Gastrocnemius medialis (tissue), 4 donors: ENCODE measurements around the gene TUBA8. TPM values are rescaled to one million over a fixed set of nuclear protein-coding genes. Genes with fewer than 3 reads are reported as not detected.
"Not testable (repeated sequence)": the region's sequence is repeated elsewhere in the genome, so short reads cannot be mapped to it uniquely, and the experiment has no call there.

Experiments
- ATAC-seq, 2 donors: fragments of 150-250 bp; one replicate each; pipeline ENCODE4 v1.9.1; 2016
- DNase-seq, 2 donors: peaks; one replicate each; pipeline ENCODE4 v3.0.0-alpha.2; 2019
- H3K27ac ChIP-seq, 4 donors: fragments of 200-600 bp; sonication (generic); 1 replicate in 1 of 4; 2 replicates in 3 of 4; pipeline ENCODE4 v1.5.1; 2016 to 2018; ENCODE audit warnings: mild to moderate bottlenecking in 2 of 4, moderate library complexity in 1 of 4
- H3K27me3 ChIP-seq, 3 donors: fragments of 200-600 bp; sonication (generic) in 2 of 3; 1 replicate in 1 of 3; 2 replicates in 2 of 3; pipeline versions ENCODE4 v1.5.1 to v1.6.0; 2016 to 2019; ENCODE audit warnings: mild to moderate bottlenecking in 1 of 3, moderate library complexity in 1 of 3
- H3K36me3 ChIP-seq, 2 donors: fragments of 200-600 bp; sonication (generic) in 1 of 2; one replicate each; pipeline ENCODE4 v1.5.1; 2017 to 2018
- H3K4me1 ChIP-seq, 2 donors: fragments of 200-600 bp; sonication (generic) in 1 of 2; one replicate each; pipeline ENCODE4 v1.5.1; 2016 to 2017; ENCODE audit warnings: mild to moderate bottlenecking in 2 of 2
- H3K4me3 ChIP-seq, 4 donors: fragments of 200-600 bp; sonication (generic) in 3 of 4; 1 replicate in 1 of 4; 2 replicates in 3 of 4; pipeline ENCODE4 v1.5.1; 2016 to 2019; ENCODE audit warnings: mild to moderate bottlenecking in 2 of 4
- H3K9me3 ChIP-seq, 3 donors: fragments of 200-600 bp; sonication (generic) in 2 of 3; 1 replicate in 1 of 3; 2 replicates in 2 of 3; pipeline ENCODE4 v1.5.1; 2016 to 2019
- CTCF ChIP-seq, 5 experiments: fragments of 450-650 bp in 3 of 5; fragments of 200-600 bp in 2 of 5; sonication (generic) in 2 of 5; IDR thresholded peaks in 4 of 5; conservative IDR thresholded peaks in 1 of 5; 1 replicate in 4 of 5; 2 replicates in 1 of 5; pipeline ENCODE4 v1.5.1; 2016 to 2019; ENCODE audit warnings: antibody characterized with exemption in 5 of 5, mild to moderate bottlenecking in 3 of 5, moderate library complexity in 3 of 5
- POLR2A ChIP-seq, 2 donors: fragments of 450-650 bp; IDR thresholded peaks; one replicate each; pipeline ENCODE4 v1.6.1; 2017; ENCODE audit warnings: antibody characterized with exemption in 2 of 2, mild to moderate bottlenecking in 2 of 2, moderate library complexity in 2 of 2
- in situ Hi-C, 4 donors: fragments of 200-750 bp; cut with MboI; loops; one replicate each; pipeline versions ENCODE4 v1.15.0 to v1.8.0; 2017; ENCODE audit warnings: low sequenced_read_pairs in 4 of 4
- intact Hi-C: fragments of 100-400 bp; cut with DNase I; formaldehyde crosslinking; loops from one replicate; pipeline ENCODE4 v1.15.1; 2023; ENCODE audit warnings: low total_unique reads
- total RNA-seq, 4 donors: library from RNA; depleted of rRNA; stranded (reverse); fragments of >200 nt; gene quantifications; one replicate each; pipeline versions ENCODE4 v1.1.0 to v1.2.3, GENCODE V29; 2016

The TUBA8 gene
- total RNA-seq, 4 donors from 2014 or later = 57.8 to 114 (median 77.7) TPM

GRCh38 chr22:18157714-18158028 lies 47.1 kb downstream of the TUBA8 start:
- in situ Hi-C loops = no loop called here
- intact Hi-C loops = no loop called here
- Histone ChIP-seq H3K4me3 (no peak overlapping the region), H3K4me1 (no peaks in the 10 kb centered on the region), H3K36me3 (no peaks in the 10 kb centered on the region), H3K27ac (peak overlapping the region; percentile 11 to 54 (median 32)), H3K27me3 (no peaks in the 10 kb centered on the region), H3K9me3 (no peaks in the 10 kb centered on the region)
- DNase-seq = no peak
- no peak for ATAC-seq
- TF ChIP-seq POLR2A (IDR thresholded peaks at IDR 0.05) = no peak
- TF ChIP-seq CTCF (IDR thresholded peaks at IDR 0.05 in 4 of 5, conservative IDR thresholded peaks at IDR 0.05 in 1 of 5) = no peak

GRCh38 chr22:18160641-18161040 lies 50.0 kb downstream of the TUBA8 start:
- ATAC-seq, H3K4me3 ChIP-seq, H3K27ac ChIP-seq, H3K36me3 ChIP-seq, DNase-seq, in situ Hi-C loops, intact Hi-C loops, H3K4me1 ChIP-seq, H3K27me3 ChIP-seq, H3K9me3 ChIP-seq: not testable (repeated sequence)

GRCh38 chr22:18163843-18164242 lies 53.2 kb downstream of the TUBA8 start:
- intact Hi-C loops, DNase-seq, H3K9me3 ChIP-seq, H3K27ac ChIP-seq, H3K4me1 ChIP-seq, H3K4me3 ChIP-seq, in situ Hi-C loops, H3K36me3 ChIP-seq, H3K27me3 ChIP-seq, ATAC-seq: not testable (repeated sequence)

- DNase-seq, H3K27me3 ChIP-seq, H3K27ac ChIP-seq, intact Hi-C loops, H3K9me3 ChIP-seq, H3K36me3 ChIP-seq, H3K4me1 ChIP-seq, H3K4me3 ChIP-seq, in situ Hi-C loops: not testable (repeated sequence)
- peak; percentile 53 to 80 for ATAC-seq
Observed at GRCh38 chr22:18164584-18164983, 54.0 kb downstream of the TUBA8 start.

- H3K36me3 ChIP-seq, H3K4me3 ChIP-seq, H3K27me3 ChIP-seq, H3K27ac ChIP-seq, H3K4me1 ChIP-seq, DNase-seq, H3K9me3 ChIP-seq, intact Hi-C loops, in situ Hi-C loops, ATAC-seq: not testable (repeated sequence)
Observed at GRCh38 chr22:18165356-18165755, 54.7 kb downstream of the TUBA8 start.

GRCh38 chr22:18170284-18170683 lies 59.7 kb downstream of the TUBA8 start:
- H3K4me1 ChIP-seq, H3K27me3 ChIP-seq, ATAC-seq, in situ Hi-C loops, intact Hi-C loops, H3K4me3 ChIP-seq, H3K9me3 ChIP-seq, H3K36me3 ChIP-seq, H3K27ac ChIP-seq, DNase-seq: not testable (repeated sequence)

GRCh38 chr22:18172203-18172602 lies 61.6 kb downstream of the TUBA8 start:
- H3K4me3 ChIP-seq, intact Hi-C loops, H3K9me3 ChIP-seq, H3K27ac ChIP-seq, H3K27me3 ChIP-seq, DNase-seq, in situ Hi-C loops, H3K36me3 ChIP-seq, ATAC-seq, H3K4me1 ChIP-seq: not testable (repeated sequence)

- in situ Hi-C loops, DNase-seq, H3K36me3 ChIP-seq, H3K9me3 ChIP-seq, ATAC-seq, H3K27ac ChIP-seq, H3K4me1 ChIP-seq, intact Hi-C loops, H3K4me3 ChIP-seq, H3K27me3 ChIP-seq: not testable (repeated sequence)
Observed at GRCh38 chr22:18172776-18173175, 62.2 kb downstream of the TUBA8 start.

GRCh38 chr22:18173441-18173840 lies 62.8 kb downstream of the TUBA8 start:
- H3K27me3 ChIP-seq, ATAC-seq, H3K27ac ChIP-seq, H3K36me3 ChIP-seq, H3K9me3 ChIP-seq, DNase-seq, H3K4me1 ChIP-seq, in situ Hi-C loops, intact Hi-C loops, H3K4me3 ChIP-seq: not testable (repeated sequence)

Other genes with a start within 250 kb of the TUBA8 start
- gene MICAL3, start 86.2 kb upstream of the TUBA8 start, total RNA-seq = 1 to 10 TPM; 6.0 to 9.8 (median 8.1) TPM
- 10 to 100 TPM; 16.4 to 24.7 (median 16.8) TPM for gene PEX26, start 32.8 kb upstream of the TUBA8 start, total RNA-seq
- 1 to 10 TPM; 1.1 to 4.8 (median 2.9) TPM for gene USP18, start 39.4 kb downstream of the TUBA8 start, total RNA-seq